Duodenal mucosa (tissue), 2 donors: Measurements from ENCODE around the gene SAA4.
"Not testable (repeated sequence)": the region's sequence is repeated elsewhere in the genome, so short reads cannot be mapped to it uniquely, and the experiment has no call there.

Experiments
- H3K27ac ChIP-seq: one replicate; pipeline ENCODE4 v1.7.0; 2013; ENCODE audit warnings: low read depth, low read length
- H3K27me3 ChIP-seq, 2 donors: one replicate each; pipeline ENCODE4 v1.7.0; 2013; ENCODE audit warnings: low read length in 2 of 2, control low read depth in 1 of 2; ENCODE audit not compliant: insufficient read depth in 2 of 2, control insufficient read depth in 1 of 2
- H3K36me3 ChIP-seq, 2 donors: one replicate each; pipeline ENCODE4 v1.7.0; 2013; ENCODE audit warnings: low read length in 2 of 2, control low read depth in 1 of 2; ENCODE audit not compliant: insufficient read depth in 2 of 2, control insufficient read depth in 1 of 2
- H3K4me1 ChIP-seq, 2 donors: one replicate each; pipeline ENCODE4 v1.7.0; 2013; ENCODE audit warnings: low read length in 2 of 2, control low read depth in 1 of 2; ENCODE audit not compliant: insufficient read depth in 2 of 2, control insufficient read depth in 1 of 2
- H3K4me3 ChIP-seq, 2 donors: one replicate each; pipeline ENCODE4 v1.7.0; 2013; ENCODE audit warnings: low read length in 2 of 2, low read depth in 1 of 2
- H3K9ac ChIP-seq, 2 donors: one replicate each; pipeline ENCODE4 v1.7.0; 2013; ENCODE audit warnings: low read length in 2 of 2, low read depth in 1 of 2
- H3K9me3 ChIP-seq, 2 donors: one replicate each; pipeline ENCODE4 v1.7.0; 2013; ENCODE audit warnings: low read length in 2 of 2, control low read depth in 1 of 2; ENCODE audit not compliant: control insufficient read depth in 1 of 2

SAA4 gene

DNA sequence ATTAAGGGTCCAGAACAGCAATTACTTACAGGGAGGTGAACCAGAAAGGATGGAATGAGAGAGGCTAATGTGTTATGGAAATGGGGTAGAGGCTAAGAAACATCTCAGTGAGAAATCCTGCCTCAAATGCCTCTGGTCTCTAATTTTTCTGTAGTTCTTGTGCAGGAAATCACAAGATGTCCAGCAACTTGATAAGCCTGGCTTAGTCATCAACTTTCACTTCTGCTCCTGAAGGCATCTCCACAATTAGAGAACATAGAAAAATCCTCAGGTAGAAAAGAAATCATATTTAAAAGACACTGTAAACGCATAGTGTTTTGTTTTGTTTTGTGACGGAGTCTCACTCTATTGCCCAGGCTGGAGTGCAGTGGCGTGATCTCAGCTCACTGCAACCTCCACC is 45.2 kb downstream of the SAA4 start:
- Histone ChIP-seq H3K9ac (no peak overlapping the region), H3K36me3 (no peaks in the 10 kb centered on the region), H3K27ac (no peak overlapping the region), H3K4me1 (no peaks in the 10 kb centered on the region), H3K9me3 (no peaks in the 10 kb centered on the region), H3K27me3 (no peaks in the 10 kb centered on the region), H3K4me3 (no peak overlapping the region)

- not testable (repeated sequence) for H3K4me1 ChIP-seq, H3K27ac ChIP-seq, H3K9me3 ChIP-seq, H3K27me3 ChIP-seq, H3K4me3 ChIP-seq, H3K36me3 ChIP-seq, H3K9ac ChIP-seq
These were observed 46.9 kb downstream of the SAA4 start for GRCh38 chr11:18189476-18190245.

DNA sequence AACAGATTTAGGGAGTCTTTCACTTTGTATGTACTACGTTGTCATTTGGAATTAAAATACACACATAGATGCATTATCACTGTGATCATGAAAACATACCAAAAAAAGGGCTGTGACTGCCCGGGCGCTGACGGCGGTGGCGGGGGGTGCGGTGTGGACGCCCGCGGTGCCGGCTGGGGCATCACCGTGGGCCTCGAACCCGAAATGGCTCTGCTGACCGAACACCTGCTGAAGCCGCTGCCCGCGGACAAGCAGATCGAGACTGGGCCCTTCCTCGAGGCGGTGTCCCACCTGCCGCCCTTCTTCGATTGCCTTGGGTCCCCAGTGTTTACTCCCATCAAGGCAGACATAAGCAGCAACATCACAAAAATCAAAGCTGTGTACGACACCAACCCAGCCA is 47.8 kb downstream of the SAA4 start:
- Histone ChIP-seq H3K4me3 (no peak overlapping the region), H3K27ac (no peak overlapping the region), H3K36me3 (no peaks in the 10 kb centered on the region), H3K9ac (no peak overlapping the region), H3K4me1 (no peaks in the 10 kb centered on the region), H3K9me3 (no peaks in the 10 kb centered on the region), H3K27me3 (no peaks in the 10 kb centered on the region)
